KG1 (cell line): Measurements from ENCODE around the gene RAB22A.
"Not testable (repeated sequence)": the region's sequence is repeated elsewhere in the genome, so short reads cannot be mapped to it uniquely, and the experiment has no call there.

Source experiments
- DNase-seq: peaks from one replicate; lab custom pipeline; 2025; lab: John Stamatoyannopoulos, UW

RAB22A gene

DNA sequence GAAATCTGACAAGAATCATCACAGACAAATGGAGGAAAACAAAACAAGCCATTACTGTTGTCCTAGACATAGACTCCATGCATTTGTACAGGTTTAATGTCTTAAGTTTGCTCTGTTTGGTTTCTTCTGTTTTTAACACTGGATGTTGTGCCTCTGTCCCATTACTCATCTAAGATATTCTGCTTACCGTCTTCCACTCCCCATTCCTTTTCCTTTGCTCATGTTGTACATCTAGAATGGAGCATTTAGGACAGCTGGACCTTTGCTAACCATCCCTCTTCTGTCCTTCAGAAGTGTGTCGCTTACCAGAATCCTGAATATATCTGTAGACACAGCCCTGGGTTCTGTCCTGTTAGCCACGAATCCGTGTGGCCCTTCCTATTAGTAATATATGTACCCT, 35.2 kb downstream of the RAB22A start:
- DNase-seq = no peak

DNA sequence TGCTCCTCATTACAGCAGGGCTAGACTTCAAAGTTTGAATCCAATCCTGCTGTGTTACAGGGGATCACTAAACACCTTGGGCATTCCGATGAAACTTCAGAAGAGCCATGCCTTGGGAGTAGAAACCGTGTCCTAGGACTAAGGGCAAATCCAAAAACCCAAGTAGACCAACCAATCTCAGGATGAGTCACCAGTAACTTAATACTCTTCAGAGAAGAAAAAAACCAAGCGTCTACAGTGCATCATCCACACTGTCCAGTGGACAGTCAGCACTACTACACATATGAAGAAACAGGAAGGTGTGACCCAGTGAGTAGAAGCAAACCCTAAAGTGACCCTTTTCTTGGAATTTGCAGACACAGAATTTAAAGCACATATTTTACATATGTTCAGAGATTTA, 40.1 kb downstream of the RAB22A start:
- DNase-seq = no peak

DNA sequence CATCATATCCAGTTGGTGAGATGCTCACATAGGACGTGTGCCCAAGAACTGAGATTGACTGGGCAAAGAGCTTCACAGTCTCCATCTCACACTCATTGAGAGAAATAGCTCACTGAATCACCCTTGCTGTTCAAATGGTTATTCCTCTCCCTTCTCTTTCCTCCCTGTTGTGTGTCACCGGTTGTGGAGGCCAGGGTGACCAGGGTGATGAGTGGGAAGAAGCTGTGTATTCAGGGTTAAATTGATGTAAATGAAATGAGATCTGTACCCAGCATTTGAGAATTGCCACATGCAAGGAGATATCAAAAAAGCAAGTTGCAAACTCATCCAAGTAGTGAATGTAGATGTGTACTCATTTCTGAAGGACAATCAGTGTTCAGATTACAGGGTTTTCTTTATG, 43.0 kb downstream of the RAB22A start:
- DNase-seq = no peak

DNA sequence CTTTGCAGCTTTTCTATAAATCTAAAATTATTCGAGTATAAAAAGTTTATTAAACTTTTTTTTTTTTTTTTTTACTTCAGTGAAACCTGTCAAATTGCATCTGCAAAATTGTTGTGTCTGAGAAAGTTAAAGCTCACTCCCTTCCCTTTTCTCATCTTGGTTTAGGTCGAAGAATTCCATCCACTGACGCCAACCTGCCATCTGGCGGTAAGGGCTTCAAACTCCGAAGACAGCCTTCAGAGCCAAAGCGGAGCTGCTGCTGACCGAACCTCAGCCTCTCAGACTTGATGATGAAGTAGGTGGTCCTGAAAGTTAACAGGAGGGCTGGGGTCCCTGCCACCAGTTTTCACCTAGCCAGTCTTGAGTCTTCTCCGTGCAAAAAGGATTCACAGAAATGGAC, 49.9 kb downstream of the RAB22A start:
- DNase-seq = no peak

DNA sequence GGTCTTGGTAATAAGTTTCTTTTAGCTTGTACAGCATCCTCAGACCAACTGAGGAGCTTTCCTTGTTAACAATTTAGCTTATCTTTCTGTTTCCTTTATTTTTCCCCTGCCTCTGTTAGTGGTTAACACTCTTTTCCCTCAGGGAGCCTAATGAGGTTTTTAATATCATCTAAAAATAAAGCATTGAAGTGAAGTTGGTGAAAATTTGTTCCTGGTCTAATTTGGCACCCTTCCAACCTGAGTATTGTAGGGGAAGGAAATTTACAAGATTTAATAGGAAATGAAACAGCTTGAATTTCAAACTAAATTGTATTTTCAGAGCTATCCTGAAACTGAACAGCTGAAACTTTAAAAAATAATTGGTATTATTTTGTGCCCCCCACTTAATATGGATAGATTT, 51.4 kb downstream of the RAB22A start:
- DNase-seq = no peak

DNA sequence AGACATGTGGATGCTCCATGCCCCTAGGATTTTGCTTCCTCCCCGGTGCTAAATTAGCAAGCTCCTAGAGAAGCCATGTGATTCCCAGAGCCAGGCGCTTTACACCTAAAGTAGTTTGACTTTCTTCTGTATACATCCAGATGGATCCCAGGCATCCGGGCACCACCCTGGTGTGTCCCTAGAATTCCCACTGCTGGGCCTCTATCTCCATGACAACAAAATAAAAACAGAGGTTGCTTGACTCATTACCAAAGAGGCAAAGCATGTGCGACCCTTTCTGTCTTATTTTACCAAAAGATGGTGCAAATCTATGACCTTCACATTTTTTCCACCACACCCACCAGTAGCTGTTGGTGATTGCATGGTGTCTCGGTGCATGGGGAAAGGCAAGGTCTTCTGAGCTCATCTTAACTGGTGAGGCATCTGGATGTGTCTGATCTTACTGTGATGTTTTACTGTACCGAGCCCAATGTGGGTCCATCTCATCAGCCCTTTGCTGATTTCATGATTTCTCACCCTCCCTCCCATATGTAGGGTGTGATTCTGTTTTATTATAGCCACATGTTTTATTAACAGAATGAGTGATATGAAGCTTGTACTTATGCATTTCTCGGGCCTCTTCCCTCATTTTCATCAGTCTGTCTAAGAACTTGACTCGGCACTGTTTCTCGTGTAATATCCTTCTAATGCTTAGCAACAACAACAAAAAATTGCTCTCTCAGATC, 52.1 kb downstream of the RAB22A start:
- DNase-seq = no peak

DNA sequence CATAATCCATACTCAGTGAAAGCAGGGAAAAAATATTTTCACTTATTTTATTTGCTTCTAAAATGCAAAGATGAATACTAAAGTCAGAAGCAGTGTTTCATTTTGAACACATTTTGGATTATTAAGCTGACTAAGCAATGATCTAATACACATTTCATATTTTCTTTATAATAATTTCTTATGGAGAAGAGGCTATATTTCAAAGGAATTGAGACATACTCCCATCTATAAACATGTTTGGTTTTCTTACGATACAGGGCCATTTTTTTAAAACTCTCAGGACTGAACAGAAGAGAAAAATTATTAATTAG, 52.6 kb downstream of the RAB22A start:
- DNase-seq = no peak

DNA sequence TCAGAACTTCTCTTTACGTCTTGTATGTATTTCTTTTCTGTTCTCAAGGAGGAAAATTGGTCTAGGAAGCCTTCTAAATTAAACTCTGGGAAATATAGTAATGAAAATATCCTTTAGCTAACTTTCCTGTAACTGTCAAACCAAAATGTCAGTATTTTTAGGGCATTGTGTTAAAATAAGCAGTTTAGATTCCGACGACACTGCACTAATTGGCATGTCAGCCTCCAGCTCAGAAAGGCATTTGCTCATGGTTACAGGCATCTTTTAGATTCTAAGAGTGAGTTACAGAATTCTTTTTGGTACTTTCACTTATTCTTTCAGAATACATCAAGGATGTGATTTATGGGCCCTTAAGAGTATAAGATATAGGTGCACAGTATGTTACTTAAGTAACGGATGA, 53.5 kb downstream of the RAB22A start:
- no peak for DNase-seq

DNA sequence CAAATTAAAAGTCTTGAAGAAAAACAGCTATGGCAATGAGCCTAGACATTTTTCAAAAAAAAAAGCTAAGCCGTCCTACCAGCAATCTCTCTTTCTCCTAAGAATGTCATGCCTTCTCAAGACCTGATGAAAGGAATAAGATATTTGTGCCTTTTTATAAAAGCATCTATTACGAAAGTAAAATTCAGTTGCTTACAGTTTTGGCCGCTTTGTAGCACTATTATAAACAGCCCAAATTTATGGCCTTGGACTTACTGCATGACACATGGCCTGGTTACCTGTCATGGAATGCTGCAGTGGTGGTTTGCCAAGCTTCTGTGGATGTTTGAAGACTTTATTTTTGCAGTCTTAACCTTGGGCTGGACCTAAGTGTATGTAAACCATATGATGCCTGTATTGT, 57.4 kb downstream of the RAB22A start:
- no peak for DNase-seq

DNA sequence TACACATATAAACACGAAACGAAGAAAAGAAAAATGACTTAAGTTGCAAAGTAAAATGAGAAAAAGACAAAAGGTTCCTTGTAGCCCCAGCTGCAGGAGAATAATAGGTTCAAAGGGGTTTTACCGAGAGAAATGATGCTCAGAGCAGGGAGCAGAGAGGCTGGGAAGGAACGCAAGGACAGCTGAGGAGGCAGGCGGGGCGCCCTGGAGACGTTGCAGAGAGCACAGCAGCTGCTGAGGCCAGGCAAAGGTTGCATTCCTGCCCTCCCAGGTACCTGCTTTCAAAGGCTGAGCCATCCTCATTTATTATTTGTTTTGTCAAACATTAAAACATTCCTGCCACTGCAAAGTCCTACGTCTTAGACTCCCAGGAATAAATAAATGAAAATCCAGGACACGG, 63.3 kb downstream of the RAB22A start:
- no peak for DNase-seq

DNA sequence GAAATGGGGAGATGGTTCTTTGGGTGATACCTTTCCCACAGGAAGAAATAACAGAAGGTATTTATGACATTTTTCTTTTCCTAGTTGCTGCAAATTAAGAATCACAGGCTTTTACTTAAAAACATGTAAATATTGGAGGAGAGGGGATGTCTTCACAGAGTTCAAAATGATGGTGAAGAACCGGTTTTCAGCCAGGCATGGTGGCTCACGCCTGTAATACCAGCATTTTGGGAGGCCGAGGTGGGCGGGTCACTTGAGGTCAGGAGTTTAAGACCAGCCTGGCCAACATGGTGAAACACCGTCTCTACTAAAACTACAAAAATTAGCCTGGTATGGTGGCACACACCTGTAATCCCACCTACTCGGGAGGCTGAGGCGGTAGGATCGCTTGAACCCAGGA, 63.8 kb downstream of the RAB22A start:
- DNase-seq = not testable (repeated sequence)

DNA sequence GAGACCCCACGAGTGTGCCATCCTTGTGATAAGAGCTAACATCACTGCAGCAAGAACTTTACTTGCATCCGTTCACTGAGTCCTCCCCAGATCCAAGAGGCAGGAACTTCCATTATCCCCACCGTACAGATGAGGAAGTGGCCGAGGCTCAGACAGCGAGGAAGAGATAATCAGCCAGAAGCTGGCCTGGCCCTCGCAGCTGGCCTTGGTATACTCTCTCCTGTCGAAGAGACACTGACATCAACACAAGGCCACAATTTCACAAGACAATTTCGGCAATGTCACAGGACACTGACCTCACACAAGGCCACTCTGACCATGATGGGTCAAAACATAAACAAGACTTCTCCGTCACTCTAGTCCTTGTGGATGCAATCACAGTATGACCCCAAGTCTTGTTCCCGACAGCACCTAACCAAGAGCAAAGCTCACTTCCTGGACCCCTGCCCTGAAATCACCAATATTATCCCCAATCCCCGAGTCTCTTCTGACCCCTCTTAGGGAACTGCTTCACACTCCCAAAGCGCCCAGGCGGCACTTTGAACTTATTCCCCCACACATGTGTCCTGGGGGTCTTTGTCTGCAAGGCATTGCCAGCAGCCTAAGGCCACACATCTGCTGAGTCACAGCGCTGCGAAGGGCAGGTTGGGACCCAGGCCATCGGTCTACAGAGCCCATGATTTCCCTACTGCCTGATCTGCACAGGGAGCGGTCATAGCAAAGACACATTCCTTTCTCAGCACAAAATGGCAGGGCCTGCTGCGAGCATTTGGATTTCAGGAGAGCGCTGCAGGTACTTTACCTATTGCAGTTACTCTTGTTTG, 64.7 kb downstream of the RAB22A start:
- DNase-seq = no peak

DNA sequence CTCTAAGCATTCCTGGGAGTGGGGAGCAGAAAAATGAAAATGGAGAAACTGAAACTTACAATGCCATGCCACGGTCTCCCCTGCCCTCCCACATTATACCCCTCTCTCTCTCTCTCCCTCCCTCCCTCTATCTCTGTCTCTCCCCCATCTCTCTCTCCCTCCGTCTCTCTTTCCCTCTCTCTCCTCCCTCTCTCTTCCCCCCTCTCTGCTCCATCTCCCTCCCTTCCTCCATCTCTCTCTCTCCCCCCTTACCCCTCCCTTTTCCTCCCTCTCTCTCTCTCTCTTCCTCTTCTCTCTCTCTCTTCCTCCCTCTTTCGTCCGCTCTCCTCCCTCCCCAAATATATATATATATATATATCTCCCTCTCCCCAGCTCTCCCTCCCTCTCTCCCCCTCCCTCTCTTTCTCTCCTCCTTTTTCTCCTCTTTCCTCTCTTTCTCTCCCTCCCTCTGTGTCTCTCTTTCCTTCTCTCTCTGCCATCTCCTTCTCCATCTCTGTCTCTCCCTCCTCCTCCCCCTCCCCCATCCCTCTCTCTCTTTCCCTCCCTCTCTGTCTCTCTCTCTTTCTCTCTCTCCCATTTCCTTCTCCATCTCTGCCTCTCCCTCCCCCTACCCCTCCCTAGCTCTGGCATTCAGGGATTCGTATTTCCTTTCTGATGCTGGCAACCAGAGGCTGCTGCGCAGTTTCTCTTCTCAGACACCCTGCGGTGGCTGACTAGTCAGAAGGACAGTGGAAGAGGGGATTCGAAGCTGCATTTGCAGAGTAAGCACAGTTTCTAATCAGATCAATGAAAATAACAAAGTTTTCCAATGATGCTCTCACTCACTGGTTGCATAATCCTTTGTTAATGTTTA, 65.6 kb downstream of the RAB22A start:
- no peak for DNase-seq

DNA sequence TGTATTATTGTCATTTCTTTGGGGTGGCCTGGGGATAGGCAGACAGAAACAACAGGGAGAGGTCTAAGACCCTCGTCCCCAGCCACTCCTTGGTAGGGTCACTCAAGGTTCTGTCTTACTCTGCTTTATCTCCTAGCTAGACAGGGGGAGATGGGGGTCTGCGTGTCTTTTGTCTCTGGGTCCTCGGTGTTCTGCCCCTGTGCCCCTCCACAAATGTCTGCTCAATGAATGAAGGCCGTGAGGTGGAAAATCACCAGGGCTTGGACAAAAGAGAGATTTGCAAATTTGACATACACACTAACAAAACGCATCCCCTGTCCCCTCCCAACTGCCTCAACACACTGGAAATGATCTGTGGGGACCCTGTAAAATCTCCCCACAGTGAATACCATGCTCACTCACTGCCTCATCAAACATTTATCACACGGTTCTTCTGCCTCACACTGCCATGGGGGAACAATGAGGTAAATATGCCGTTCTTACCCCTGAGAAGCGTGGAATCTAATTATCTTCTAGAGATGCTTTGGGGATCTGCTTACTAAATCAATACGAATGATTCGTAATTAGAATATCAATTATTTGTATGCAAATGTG, 66.3 kb downstream of the RAB22A start:
- no peak for DNase-seq

DNA sequence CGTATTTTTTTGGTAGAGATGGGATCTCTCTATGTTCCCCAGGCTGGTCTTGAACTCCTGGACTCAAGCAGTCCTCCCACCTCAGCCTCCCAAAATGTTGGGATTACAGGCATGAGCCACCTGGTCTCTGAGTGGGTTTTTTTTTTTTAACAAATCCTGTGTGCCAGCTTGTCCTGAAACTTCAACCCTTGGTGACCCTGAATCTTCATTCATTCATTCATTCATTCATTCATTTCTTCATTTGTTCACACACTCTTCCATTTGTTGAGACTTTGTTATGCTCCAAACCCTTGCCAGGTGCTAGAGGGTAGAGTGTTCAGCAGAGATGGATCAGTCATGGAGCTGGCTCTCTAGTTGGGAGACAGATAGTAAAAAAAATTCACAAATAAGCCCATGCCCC, 67.5 kb downstream of the RAB22A start:
- DNase-seq = no peak

DNA sequence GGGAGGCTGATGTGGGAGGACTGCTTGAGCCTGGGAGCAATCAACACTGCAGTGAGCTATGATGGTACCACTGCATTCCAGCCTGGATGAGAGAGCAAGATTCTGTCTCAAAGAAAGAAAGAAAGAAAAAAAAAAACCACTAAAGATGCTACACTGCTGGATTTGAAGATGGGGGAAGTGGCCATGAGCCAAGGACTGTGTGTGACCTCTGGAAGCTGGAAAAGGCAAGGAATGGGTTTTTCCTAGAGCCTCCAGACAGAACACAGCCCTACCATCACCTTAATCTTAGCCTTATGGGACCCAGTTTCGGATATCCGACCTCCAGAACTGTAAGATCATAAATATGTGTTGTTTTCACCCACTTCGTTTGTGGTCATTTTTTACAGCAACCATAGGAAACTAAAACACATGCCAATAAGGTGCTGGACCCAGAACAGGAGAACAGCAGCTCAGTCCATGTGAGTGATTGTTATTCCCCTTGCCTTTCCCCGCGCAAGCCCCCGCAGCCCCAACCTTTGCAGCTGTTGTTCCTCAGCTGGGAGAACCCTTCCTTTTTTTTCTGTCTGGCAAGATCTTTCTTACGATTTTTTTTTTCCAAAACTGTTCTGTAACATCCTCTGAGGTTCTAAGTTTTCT, 68.4 kb downstream of the RAB22A start:
- no peak for DNase-seq

DNA sequence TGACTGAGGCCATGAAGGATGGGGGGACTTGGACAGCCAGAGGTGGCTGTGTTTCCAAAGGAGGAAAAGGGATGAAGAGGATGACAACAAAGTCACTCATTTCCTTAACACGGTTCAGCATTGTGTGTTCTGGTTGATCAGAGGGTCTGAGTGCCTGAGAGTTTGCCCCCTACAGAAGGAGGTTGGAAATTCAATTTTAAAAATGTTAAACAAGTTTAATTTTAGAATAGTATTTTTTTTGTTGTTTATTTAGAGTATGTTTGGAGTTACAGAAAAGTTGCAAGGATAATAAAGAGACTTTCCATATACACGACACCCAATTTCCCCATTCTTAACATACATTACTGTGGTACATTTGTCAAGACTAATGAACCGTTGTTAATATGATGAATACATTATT, 69.2 kb downstream of the RAB22A start:
- no peak for DNase-seq

DNA sequence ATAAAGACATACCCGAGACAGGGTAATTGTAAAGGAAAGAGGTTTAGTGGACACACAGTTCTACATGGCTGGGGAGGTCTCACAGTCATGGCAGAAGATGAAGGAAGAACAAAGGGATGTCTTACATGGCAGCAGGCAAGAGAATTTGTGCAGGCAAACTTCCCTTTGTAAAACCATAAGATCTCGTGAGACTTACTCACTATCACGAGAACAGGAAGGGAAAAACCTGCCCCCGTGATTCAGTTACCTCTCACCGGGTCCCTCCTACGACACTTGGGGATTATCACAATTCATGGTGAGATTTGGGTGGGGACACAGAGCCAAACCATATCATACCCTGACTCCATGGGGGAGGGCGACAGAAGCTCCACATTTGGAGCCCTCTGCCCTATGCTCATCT, 72.1 kb downstream of the RAB22A start:
- DNase-seq = no peak

DNA sequence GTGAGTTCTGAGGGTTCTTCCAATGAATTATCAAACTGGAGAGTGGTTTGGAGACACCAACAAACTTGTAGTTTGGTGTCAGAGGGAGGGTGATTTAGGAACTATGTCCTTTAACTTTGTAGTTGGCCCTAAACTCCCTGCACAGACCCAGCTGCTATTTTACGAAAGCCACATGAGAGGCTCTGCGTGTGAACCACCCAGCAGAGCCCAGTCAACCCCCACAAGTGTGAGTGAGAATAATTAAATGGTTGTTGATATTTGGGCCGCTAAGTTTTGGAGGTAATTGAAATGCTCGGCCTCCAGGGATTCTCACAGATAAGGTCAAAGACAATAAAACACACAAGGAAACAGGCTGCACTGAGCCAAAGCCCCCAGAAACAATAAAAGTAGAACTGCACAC, 72.6 kb downstream of the RAB22A start:
- DNase-seq = no peak

DNA sequence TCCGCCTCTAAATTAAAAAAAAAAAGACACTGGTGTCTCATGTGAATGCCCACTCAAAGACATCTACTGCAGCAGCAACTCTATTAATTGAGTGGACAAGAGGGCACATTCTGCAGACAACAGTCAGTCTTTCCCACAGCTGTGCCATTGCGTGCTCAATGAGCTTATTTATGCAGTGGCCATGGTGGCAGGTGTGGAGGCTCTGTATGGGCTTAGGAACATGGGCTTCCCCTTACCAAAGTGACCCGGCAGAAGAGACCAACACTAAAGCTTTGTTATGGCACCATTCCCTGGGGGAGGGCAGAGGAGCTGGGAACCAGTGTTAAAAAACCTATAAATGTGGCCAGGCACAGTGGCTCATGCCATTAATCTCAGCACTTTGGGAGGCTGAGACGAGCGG, 75.3 kb downstream of the RAB22A start:
- no peak for DNase-seq

DNA sequence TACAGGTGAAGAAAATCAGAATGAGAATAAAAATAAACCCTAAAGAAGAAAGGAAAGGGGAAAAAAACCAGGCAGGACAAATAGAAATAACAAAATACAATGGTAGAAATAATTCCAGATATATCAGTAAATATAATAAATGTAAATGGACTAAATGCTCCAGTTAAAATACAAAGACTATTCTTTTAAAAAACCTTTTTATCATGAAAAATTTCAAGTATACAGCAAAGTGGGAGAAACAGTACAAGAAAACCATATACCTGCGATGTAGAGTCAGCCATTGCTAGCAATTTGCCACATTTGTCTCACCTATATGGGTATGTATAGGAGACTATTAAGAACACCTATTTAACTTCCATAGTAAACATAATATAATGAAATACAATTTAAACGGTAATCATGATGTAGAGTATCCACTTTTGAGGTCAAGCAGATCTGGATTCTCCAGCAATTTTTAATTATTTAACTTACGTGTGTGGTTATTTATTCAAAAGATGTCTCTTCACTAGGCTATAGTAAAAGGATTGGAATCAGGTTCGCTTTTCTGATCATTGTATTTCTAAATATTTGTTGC, 78.6 kb downstream of the RAB22A start:
- DNase-seq = no peak

DNA sequence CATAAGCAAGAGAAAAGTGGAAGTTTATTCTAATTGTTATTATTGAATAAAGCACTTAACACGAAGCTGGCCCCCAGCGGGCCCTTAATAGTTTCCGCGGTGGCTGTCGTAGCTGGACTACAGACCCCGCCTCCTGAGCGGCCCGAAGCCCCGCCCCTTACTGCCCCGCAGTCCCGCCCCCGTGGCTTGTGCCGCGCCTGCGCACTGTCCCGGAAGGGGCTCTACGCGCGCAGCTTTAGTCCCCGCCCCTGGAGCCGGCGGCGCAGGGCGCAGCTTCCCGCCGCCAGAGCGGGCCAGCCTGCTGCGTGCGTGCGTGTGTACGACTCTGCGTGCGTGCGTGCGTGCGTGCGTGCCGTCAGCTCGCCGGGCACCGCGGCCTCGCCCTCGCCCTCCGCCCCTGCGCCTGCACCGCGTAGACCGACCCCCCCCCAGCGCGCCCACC, 79.4 kb downstream of the RAB22A start, which contains the start of gene VAPB:
VAPB (plus strand) TSS at position 348 of the 442 bp plus-strand sequence. CDS start 231 bp downstream, outside the sequence.
- DNase-seq = peak; percentile 90
